Suprapubic skin (tissue), 4 donors: ENCODE measurements around the gene CNIH4. TPM values are rescaled to one million over a fixed set of nuclear protein-coding genes. Genes with fewer than 3 reads are reported as not detected.
"Not testable (repeated sequence)": the region's sequence is repeated elsewhere in the genome, so short reads cannot be mapped to it uniquely, and the experiment has no call there.

Experiments
- DNase-seq, 2 donors: peaks; one replicate each; pipeline ENCODE4 v3.0.0-alpha.2; 2019; ENCODE audit warnings: low spot score in 2 of 2
- H3K27ac ChIP-seq: fragments of 200-600 bp; sonication (generic); one replicate; pipeline ENCODE4 v1.5.1; 2019
- H3K27me3 ChIP-seq: fragments of 200-600 bp; sonication (generic); one replicate; pipeline ENCODE4 v1.5.1; 2019
- H3K36me3 ChIP-seq: fragments of 200-600 bp; sonication (generic); one replicate; pipeline ENCODE4 v1.5.1; 2019
- H3K4me1 ChIP-seq: fragments of 200-600 bp; sonication (generic); one replicate; pipeline ENCODE4 v1.5.1; 2019
- H3K4me3 ChIP-seq: fragments of 200-600 bp; sonication (generic); one replicate; pipeline ENCODE4 v1.5.1; 2019; ENCODE audit warnings: mild to moderate bottlenecking
- H3K9me3 ChIP-seq: fragments of 200-600 bp; sonication (generic); one replicate; pipeline ENCODE4 v1.5.1; 2019
- CTCF ChIP-seq, 2 donors: fragments of 200-600 bp in 1 of 2; fragments of 450-650 bp in 1 of 2; sonication (generic) in 1 of 2; IDR thresholded peaks; one replicate each; pipeline ENCODE4 v1.5.1; 2016 to 2019; ENCODE audit warnings: antibody characterized with exemption in 2 of 2, mild to moderate bottlenecking in 1 of 2, moderate library complexity in 1 of 2
- EP300 ChIP-seq: sonication (generic); formaldehyde crosslinking; IDR thresholded peaks from one replicate; pipeline ENCODE4 v1.6.1; 2017; ENCODE audit warnings: antibody characterized with exemption
- POLR2A ChIP-seq, 2 donors: fragments of 450-650 bp; IDR thresholded peaks; one replicate each; pipeline ENCODE4 v1.6.1; 2017; ENCODE audit warnings: antibody characterized with exemption in 2 of 2, mild to moderate bottlenecking in 2 of 2, moderate library complexity in 2 of 2
- POLR2AphosphoS5 ChIP-seq, 3 donors: sonication (generic); formaldehyde crosslinking; IDR thresholded peaks; one replicate each; pipeline ENCODE4 v1.6.1; 2017; ENCODE audit warnings: antibody characterized with exemption in 3 of 3
- WGBS: methylation state at CpG from one replicate; pipeline ENCODE4 v1.1.5; 2018; 5-methylcytosine and 5-hydroxymethylcytosine counted together
- total RNA-seq, 4 donors: library from RNA; depleted of rRNA; stranded (reverse); fragments of >200 nt; gene quantifications; one replicate each; pipeline ENCODE4 v1.1.0, GENCODE V29; 2016

Gene CNIH4
- total RNA-seq, 4 donors from 2014 or later = 27.8 to 49.5 (median 29.8) TPM

- DNase-seq = no peak
- no peak overlapping the region for H3K4me3 ChIP-seq
- peaks cover 89% of the 10 kb centered on the region for H3K36me3 ChIP-seq
- H3K27ac ChIP-seq = no peak overlapping the region
- H3K4me1 ChIP-seq = peaks cover 7% of the 10 kb centered on the region
- no peak for TF ChIP-seq POLR2A (IDR thresholded peaks at IDR 0.05)
- no peaks in the 10 kb centered on the region for H3K27me3 ChIP-seq
- 66% methylated on average over 7 of the region's 7 CpGs for WGBS
- H3K9me3 ChIP-seq = no peaks in the 10 kb centered on the region
These were observed 51.1 kb downstream of the CNIH4 start for GRCh38 chr1:224407571-224408293.

- 97% methylated on average over 1 of the region's 1 CpG for WGBS
- Histone ChIP-seq H3K4me3 (no peak overlapping the region), H3K27ac (no peak overlapping the region), H3K9me3 (no peaks in the 10 kb centered on the region), H3K4me1 (peaks cover 7% of the 10 kb centered on the region), H3K27me3 (no peaks in the 10 kb centered on the region), H3K36me3 (peaks cover 87% of the 10 kb centered on the region)
- DNase-seq = no peak
- TF ChIP-seq POLR2A (IDR thresholded peaks at IDR 0.05) (no peak), CTCF (IDR thresholded peaks at IDR 0.05) (no peak), POLR2AphosphoS5 (IDR thresholded peaks at IDR 0.05) (no peak), EP300 (no peak)
These were observed 51.6 kb downstream of the CNIH4 start for GRCh38 chr1:224408294-224408590.

GRCh38 chr1:224411766-224412165 is 55.1 kb downstream of the CNIH4 start:
- peaks cover 7% of the 10 kb centered on the region for H3K4me1 ChIP-seq
- no peaks in the 10 kb centered on the region for H3K9me3 ChIP-seq
- H3K4me3 ChIP-seq = no peak overlapping the region
- DNase-seq = no peak
- 91% methylated on average over 1 of the region's 1 CpG for WGBS
- H3K36me3 ChIP-seq = peaks cover 86% of the 10 kb centered on the region
- H3K27ac ChIP-seq = no peak overlapping the region
- H3K27me3 ChIP-seq = no peaks in the 10 kb centered on the region
- no peak for TF ChIP-seq POLR2AphosphoS5 (IDR thresholded peaks at IDR 0.05)
- no peak for TF ChIP-seq POLR2A (IDR thresholded peaks at IDR 0.05)
- no peak for TF ChIP-seq EP300
- no peak for TF ChIP-seq CTCF (IDR thresholded peaks at IDR 0.05)

- Histone ChIP-seq H3K36me3 (peaks cover 97% of the 10 kb centered on the region), H3K4me3 (no peak overlapping the region), H3K9me3 (no peaks in the 10 kb centered on the region), H3K4me1 (no peaks in the 10 kb centered on the region), H3K27ac (no peak overlapping the region), H3K27me3 (no peaks in the 10 kb centered on the region)
- DNase-seq = no peak
- TF ChIP-seq POLR2A (IDR thresholded peaks at IDR 0.05) = no peak
- no peak for TF ChIP-seq CTCF (IDR thresholded peaks at IDR 0.05)
- no peak for TF ChIP-seq POLR2AphosphoS5 (IDR thresholded peaks at IDR 0.05)
- no peak for TF ChIP-seq EP300
These were observed 63.4 kb downstream of the CNIH4 start for GRCh38 chr1:224420106-224420505.

- H3K4me1 ChIP-seq = peaks cover 20% of the 10 kb centered on the region
These were observed 68.7 kb downstream of the CNIH4 start for GRCh38 chr1:224425279-224425884.

GRCh38 chr1:224426869-224427268 is 70.2 kb downstream of the CNIH4 start:
- H3K36me3 ChIP-seq = peaks cover 44% of the 10 kb centered on the region

More at GRCh38 chr1:224425279-224425884, 68.7 kb downstream of the CNIH4 start:
- DNase-seq = no peak
- Histone ChIP-seq H3K27ac (no peak overlapping the region), H3K27me3 (no peaks in the 10 kb centered on the region), H3K9me3 (no peaks in the 10 kb centered on the region), H3K36me3 (peaks cover 59% of the 10 kb centered on the region), H3K4me3 (no peak overlapping the region)
- TF ChIP-seq POLR2AphosphoS5 (IDR thresholded peaks at IDR 0.05) = no peak
- no peak for TF ChIP-seq EP300
- TF ChIP-seq POLR2A (IDR thresholded peaks at IDR 0.05) = no peak
- no peak for TF ChIP-seq CTCF (IDR thresholded peaks at IDR 0.05)
- WGBS = 90% methylated on average over 6 of the region's 6 CpGs

More at GRCh38 chr1:224426869-224427268, 70.2 kb downstream of the CNIH4 start:
- H3K9me3 ChIP-seq, DNase-seq, H3K4me3 ChIP-seq, H3K27me3 ChIP-seq, H3K27ac ChIP-seq: not testable (repeated sequence)
- H3K4me1 ChIP-seq = peaks cover 35% of the 10 kb centered on the region
- WGBS = 93% methylated on average over 8 of the region's 8 CpGs
